Prostate gland (tissue), 2 donors: ENCODE measurements around the gene ASB12.

Experiments
- CTCF ChIP-seq, 4 experiments: fragments of 200-600 bp in 2 of 4; fragments of 450-650 bp in 2 of 4; sonication (generic) in 2 of 4; IDR thresholded peaks; 1 replicate in 3 of 4; 2 replicates in 1 of 4; pipeline ENCODE4 v1.5.1; 2016 to 2019; ENCODE audit warnings: antibody characterized with exemption in 4 of 4, mild to moderate bottlenecking in 2 of 4, moderate library complexity in 2 of 4
- POLR2A ChIP-seq: fragments of 450-650 bp; IDR thresholded peaks from one replicate; pipeline ENCODE4 v1.6.1; 2016; ENCODE audit warnings: antibody characterized with exemption, mild to moderate bottlenecking

GRCh38 chrX:64182208-64182607 lies 48.2 kb downstream of the ASB12 start:
- TF ChIP-seq POLR2A (no peak), CTCF (IDR thresholded peaks at IDR 0.05) (no peak)
